ENCODE measurements around the gene BRAT1.

The BRAT1 gene

DNA sequence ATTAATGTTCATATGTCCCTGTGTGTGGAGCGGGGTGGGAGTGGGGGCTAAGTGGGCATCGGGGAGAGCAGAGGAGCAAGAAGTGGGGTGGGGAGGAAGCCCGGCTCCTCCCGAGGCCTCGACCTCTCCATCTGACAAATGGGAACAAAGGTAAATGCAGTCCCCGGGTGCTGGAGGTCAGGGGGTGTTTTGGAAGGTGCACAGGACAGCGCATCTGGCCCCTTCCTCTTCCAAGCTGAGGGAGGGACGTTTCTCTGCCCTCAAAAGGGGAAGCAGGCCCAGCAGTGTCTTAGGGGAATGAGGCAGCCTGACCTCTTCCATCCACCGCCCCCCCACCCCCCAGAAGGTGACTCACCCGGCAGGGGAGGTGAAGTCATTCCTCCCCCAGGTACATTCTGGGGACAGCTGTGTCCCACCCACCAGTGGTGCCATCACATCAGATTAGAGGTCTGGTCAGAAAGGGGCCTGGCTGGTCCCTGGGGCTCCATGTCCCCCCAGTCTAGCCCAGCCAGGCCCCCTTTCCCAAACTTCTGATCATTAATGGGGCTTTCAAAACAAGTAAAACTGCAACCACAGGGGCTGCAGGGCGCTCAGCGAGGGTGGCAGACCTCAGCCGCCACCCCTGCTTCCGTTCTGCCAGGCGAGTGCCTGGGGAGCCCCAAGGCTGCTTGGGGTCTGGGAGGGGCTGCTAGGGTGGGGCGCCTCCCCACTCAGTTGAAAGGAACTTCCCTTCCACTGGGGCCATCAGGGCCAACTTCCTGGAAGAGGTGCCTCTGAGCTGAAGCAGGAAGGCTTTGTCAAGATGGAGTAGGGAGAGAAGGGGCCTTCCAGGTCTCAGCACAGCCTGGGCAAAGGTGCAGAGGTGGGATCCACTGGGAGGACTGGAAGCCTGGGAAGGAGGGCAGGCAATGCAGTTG lies 25.0 kb downstream of the BRAT1 start:
- Histone ChIP-seq H3K4me3 (ENCODE audit: low read depth in 1 of 5, low read length in 5 of 5) (no peak overlapping the region), H3K27ac (ENCODE audit: low read depth, low read length) (peak overlapping the region; percentile 82), H3K9me3 (ENCODE audit: control insufficient read depth in 5 of 5, low read length in 5 of 5) (no peaks in the 10 kb centered on the region), H3K9ac (ENCODE audit: low read length in 5 of 5) (peak overlapping the region in 2 of 5 donors; percentile 7 to 51), H3K4me1 (ENCODE audit: control insufficient read depth in 5 of 5, insufficient read depth in 5 of 5, low read length in 5 of 5) (peaks cover 0 to 68% (median 60%) of the 10 kb centered on the region in 5 donors), H3K36me3 (ENCODE audit: control insufficient read depth in 5 of 5, insufficient read depth in 5 of 5, low read length in 5 of 5) (peaks cover 0 to 39% (median 36%) of the 10 kb centered on the region in 5 donors), H3K27me3 (ENCODE audit: control insufficient read depth in 5 of 5, insufficient read depth in 4 of 5, low read length in 5 of 5) (no peaks in the 10 kb centered on the region)

GRCh38 chr7:2529161-2530070 lies 25.9 kb downstream of the BRAT1 start:
- Histone ChIP-seq H3K27me3 (ENCODE audit: control insufficient read depth in 5 of 5, insufficient read depth in 4 of 5, low read length in 5 of 5) (no peaks in the 10 kb centered on the region), H3K9me3 (ENCODE audit: control insufficient read depth in 5 of 5, low read length in 5 of 5) (no peaks in the 10 kb centered on the region), H3K9ac (ENCODE audit: low read length in 5 of 5) (peak overlapping the region in 3 of 5 donors; percentile 41 to 58 (median 51)), H3K4me3 (ENCODE audit: low read depth in 1 of 5, low read length in 5 of 5) (peak overlapping the region in 1 of 5 donors; percentile 34), H3K27ac (ENCODE audit: low read depth, low read length) (peak overlapping the region; percentile 82), H3K36me3 (ENCODE audit: control insufficient read depth in 5 of 5, insufficient read depth in 5 of 5, low read length in 5 of 5) (peaks cover 0 to 43% (median 39%) of the 10 kb centered on the region in 5 donors), H3K4me1 (ENCODE audit: control insufficient read depth in 5 of 5, insufficient read depth in 5 of 5, low read length in 5 of 5) (peaks cover 0 to 76% (median 68%) of the 10 kb centered on the region in 5 donors)

GRCh38 chr7:2528481-2529095 lies 26.7 kb downstream of the BRAT1 start:
- Histone ChIP-seq H3K27me3 (ENCODE audit: control insufficient read depth in 5 of 5, insufficient read depth in 4 of 5, low read length in 5 of 5) (no peaks in the 10 kb centered on the region), H3K36me3 (ENCODE audit: control insufficient read depth in 5 of 5, insufficient read depth in 5 of 5, low read length in 5 of 5) (peaks cover 0 to 43% (median 39%) of the 10 kb centered on the region in 5 donors), H3K27ac (ENCODE audit: low read depth, low read length) (peak overlapping the region; percentile 82), H3K9ac (ENCODE audit: low read length in 5 of 5) (no peak overlapping the region), H3K4me3 (ENCODE audit: low read depth in 1 of 5, low read length in 5 of 5) (no peak overlapping the region), H3K9me3 (ENCODE audit: control insufficient read depth in 5 of 5, low read length in 5 of 5) (no peaks in the 10 kb centered on the region), H3K4me1 (ENCODE audit: control insufficient read depth in 5 of 5, insufficient read depth in 5 of 5, low read length in 5 of 5) (peaks cover 0 to 85% (median 76%) of the 10 kb centered on the region in 5 donors)

GRCh38 chr7:2527505-2528467 lies 27.5 kb downstream of the BRAT1 start:
- peaks cover 0 to 93% (median 84%) of the 10 kb centered on the region in 5 donors for H3K4me1 ChIP-seq (ENCODE audit: control insufficient read depth in 5 of 5, insufficient read depth in 5 of 5, low read length in 5 of 5)

DNA sequence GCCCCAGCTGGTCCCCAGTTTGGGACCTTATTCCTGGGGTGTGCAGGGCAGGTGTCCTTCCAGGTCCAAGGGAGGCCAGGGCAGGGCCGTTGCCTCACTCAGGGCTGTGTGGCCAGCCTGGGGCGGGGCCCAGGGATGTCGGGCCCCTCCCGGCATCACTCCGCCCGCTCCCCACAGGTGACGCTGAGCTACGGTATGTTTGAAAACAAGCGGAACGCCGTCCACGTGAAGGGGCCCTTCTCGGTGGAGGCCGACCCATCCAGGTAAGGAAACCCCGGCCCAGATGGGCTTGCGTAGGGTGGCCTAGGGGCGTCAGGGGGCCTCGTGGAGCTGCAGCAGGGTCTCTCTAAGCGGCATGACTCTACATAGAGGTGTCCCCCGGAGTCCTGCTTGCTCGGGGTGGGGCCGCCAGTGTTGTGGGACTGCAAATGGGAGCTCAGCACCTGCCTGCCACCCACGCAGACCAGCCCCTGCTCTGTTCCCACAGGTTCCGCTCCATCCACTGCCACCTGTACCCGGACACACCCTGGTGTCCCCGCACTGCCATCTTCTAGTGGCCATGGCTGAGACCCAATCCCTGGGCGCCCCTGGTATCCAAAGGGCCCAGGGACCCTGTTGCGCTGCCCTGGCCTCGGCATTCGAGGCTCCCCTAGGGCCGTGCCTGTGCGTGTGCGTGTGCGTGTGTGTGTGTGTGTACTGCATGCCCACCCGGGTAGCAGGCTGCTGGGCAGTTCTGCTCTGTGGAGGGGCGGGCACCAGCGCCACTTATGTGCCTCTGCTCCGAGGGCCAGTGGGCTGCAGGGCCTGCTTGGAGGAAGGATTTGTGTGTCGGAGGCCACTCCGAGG lies 28.4 kb downstream of the BRAT1 start:
- no peak overlapping the region for H3K4me3 ChIP-seq (ENCODE audit: low read depth in 1 of 5, low read length in 5 of 5)
- peaks cover 2 to 99% (median 93%) of the 10 kb centered on the region in 5 donors for H3K4me1 ChIP-seq (ENCODE audit: control insufficient read depth in 5 of 5, insufficient read depth in 5 of 5, low read length in 5 of 5)
- H3K9me3 ChIP-seq (ENCODE audit: control insufficient read depth in 5 of 5, low read length in 5 of 5) = no peaks in the 10 kb centered on the region
- H3K27ac ChIP-seq (ENCODE audit: low read depth, low read length) = peak overlapping the region; percentile 10
- H3K9ac ChIP-seq (ENCODE audit: low read length in 5 of 5) = no peak overlapping the region
- peaks cover 0 to 43% (median 39%) of the 10 kb centered on the region in 5 donors for H3K36me3 ChIP-seq (ENCODE audit: control insufficient read depth in 5 of 5, insufficient read depth in 5 of 5, low read length in 5 of 5)
- H3K27me3 ChIP-seq (ENCODE audit: control insufficient read depth in 5 of 5, insufficient read depth in 4 of 5, low read length in 5 of 5) = no peaks in the 10 kb centered on the region

More at GRCh38 chr7:2527505-2528467, 27.5 kb downstream of the BRAT1 start:
- no peaks in the 10 kb centered on the region for H3K9me3 ChIP-seq (ENCODE audit: control insufficient read depth in 5 of 5, low read length in 5 of 5)
- H3K27me3 ChIP-seq (ENCODE audit: control insufficient read depth in 5 of 5, insufficient read depth in 4 of 5, low read length in 5 of 5) = no peaks in the 10 kb centered on the region
- H3K27ac ChIP-seq (ENCODE audit: low read depth, low read length) = peak overlapping the region; percentile 82
- H3K36me3 ChIP-seq (ENCODE audit: control insufficient read depth in 5 of 5, insufficient read depth in 5 of 5, low read length in 5 of 5) = peaks cover 0 to 43% (median 39%) of the 10 kb centered on the region in 5 donors
- H3K9ac ChIP-seq (ENCODE audit: low read length in 5 of 5) = no peak overlapping the region
- H3K4me3 ChIP-seq (ENCODE audit: low read depth in 1 of 5, low read length in 5 of 5) = no peak overlapping the region

DNA sequence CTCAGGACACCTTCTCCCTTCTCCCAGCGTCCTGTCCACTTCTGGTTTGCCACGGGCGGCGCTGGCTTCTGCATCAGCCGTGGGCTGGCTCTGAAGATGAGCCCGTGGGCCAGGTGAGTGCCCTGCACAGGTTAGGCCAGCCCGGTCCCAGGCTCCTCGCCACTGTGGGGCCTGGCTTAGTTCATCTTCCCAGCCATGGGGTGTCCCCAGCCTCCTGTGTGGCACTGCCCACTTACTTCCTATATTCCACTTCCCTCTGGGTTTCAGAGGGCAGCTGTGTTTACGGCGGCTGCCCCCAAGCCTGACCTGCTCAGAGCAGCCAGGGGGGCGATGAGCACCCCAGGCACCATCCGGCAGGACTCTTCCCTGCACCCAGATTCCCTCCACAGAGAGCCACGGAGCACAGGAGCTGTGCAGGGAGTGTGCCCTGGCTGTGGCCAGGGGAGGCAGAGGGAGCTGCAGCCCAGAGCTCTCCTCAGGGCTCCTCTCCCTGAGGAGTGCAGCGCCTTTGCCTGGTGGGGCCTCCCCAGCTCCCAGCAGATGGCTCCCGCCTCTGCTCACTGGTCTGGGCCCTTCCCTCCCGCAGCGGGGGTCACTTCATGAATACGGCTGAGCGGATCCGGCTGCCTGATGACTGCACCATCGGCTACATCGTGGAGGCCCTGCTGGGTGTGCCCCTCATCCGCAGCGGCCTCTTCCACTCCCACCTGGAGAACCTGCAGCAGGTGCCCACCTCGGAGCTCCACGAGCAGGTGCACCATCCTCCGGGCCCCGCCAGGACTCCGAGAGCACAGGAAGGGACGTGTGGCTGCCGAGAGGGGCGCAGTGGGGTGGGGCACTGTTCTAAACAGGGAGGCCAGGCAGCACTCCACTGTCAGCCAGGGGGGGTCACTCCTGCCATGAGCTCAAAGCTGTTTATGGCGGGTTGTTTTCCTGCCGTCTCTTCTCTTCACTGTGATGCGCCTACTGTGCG lies 29.4 kb downstream of the BRAT1 start:
- Histone ChIP-seq H3K27ac (ENCODE audit: low read depth, low read length) (peak overlapping the region; percentile 10), H3K9ac (ENCODE audit: low read length in 5 of 5) (no peak overlapping the region), H3K9me3 (ENCODE audit: control insufficient read depth in 5 of 5, low read length in 5 of 5) (no peaks in the 10 kb centered on the region), H3K27me3 (ENCODE audit: control insufficient read depth in 5 of 5, insufficient read depth in 4 of 5, low read length in 5 of 5) (no peaks in the 10 kb centered on the region), H3K36me3 (ENCODE audit: control insufficient read depth in 5 of 5, insufficient read depth in 5 of 5, low read length in 5 of 5) (peaks cover 0 to 43% (median 39%) of the 10 kb centered on the region in 5 donors), H3K4me1 (ENCODE audit: control insufficient read depth in 5 of 5, insufficient read depth in 5 of 5, low read length in 5 of 5) (peaks cover 3 to 98% (median 98%) of the 10 kb centered on the region in 5 donors), H3K4me3 (ENCODE audit: low read depth in 1 of 5, low read length in 5 of 5) (no peak overlapping the region)

DNA sequence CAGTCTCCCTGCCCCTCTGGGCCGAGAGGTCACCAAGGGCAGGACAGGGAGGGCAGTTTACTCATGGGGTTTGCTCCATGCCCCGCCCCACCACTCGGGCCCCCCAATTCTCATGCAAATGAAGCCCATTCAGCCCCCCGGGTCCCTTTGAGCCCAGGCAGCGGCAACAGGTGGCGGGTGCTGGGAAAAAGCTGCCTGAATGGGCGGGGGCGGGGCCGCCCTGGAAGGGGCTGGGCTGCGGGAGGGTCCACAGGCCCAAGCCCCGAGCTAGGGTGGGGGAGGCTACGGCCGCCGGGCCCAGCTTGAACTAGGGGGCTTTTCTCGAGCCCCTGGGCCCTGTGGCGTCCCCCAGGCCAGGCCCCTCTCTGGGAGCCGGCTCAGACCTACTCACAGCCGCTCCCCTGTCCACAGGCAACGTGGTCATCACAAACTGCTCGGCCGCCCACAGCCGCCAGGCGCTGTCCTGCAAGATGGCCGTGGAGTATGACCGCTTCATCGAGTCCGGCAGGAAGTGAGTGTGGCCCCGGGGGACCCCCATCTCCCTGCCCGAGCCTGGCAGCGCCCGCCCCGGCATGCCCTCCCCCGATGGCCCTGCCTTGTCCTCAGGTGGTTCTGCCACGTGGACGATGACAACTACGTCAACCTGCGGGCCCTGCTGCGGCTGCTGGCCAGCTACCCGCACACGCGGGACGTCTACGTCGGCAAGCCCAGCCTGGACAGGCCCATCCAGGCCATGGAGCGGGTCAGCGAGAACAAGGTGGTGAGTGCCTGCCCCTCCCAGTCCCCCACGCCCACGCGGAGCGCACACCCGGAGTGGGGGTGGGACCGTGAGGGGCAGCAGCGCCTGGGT lies 30.3 kb downstream of the BRAT1 start:
- no peaks in the 10 kb centered on the region for H3K27me3 ChIP-seq (ENCODE audit: control insufficient read depth in 5 of 5, insufficient read depth in 4 of 5, low read length in 5 of 5)
- no peaks in the 10 kb centered on the region for H3K9me3 ChIP-seq (ENCODE audit: control insufficient read depth in 5 of 5, low read length in 5 of 5)
- peaks cover 0 to 43% (median 39%) of the 10 kb centered on the region in 5 donors for H3K36me3 ChIP-seq (ENCODE audit: control insufficient read depth in 5 of 5, insufficient read depth in 5 of 5, low read length in 5 of 5)
- no peak overlapping the region for H3K9ac ChIP-seq (ENCODE audit: low read length in 5 of 5)
- H3K27ac ChIP-seq (ENCODE audit: low read depth, low read length) = peak overlapping the region; percentile 81
- H3K4me1 ChIP-seq (ENCODE audit: control insufficient read depth in 5 of 5, insufficient read depth in 5 of 5, low read length in 5 of 5) = peaks cover 3 to 98% (median 98%) of the 10 kb centered on the region in 5 donors
- no peak overlapping the region for H3K4me3 ChIP-seq (ENCODE audit: low read depth in 1 of 5, low read length in 5 of 5)
